Right lobe of liver (tissue), 6 donors: ENCODE data around the gene ATG4C. TPM values are rescaled to one million over a fixed set of nuclear protein-coding genes. Genes with fewer than 3 reads are reported as not detected.

Experiments used
- ATAC-seq, 4 donors: fragments of 200-7000 bp; cut with Tn5 transposase; one replicate each; pipeline ENCODE4 v1.9.1; 2020; ENCODE audit warnings: mild to moderate bottlenecking in 4 of 4, moderate library complexity in 4 of 4
- DNase-seq, 3 donors: peaks; one replicate each; pipeline ENCODE4 v3.0.0-alpha.2; 2020
- H3K27ac ChIP-seq, 3 donors: fragments of 200-600 bp; one replicate each; pipeline ENCODE4 v1.8.0; 2022
- H3K27me3 ChIP-seq, 2 donors: fragments of 200-600 bp; one replicate each; pipeline ENCODE4 v1.8.0; 2022
- H3K36me3 ChIP-seq, 4 donors: fragments of 200-600 bp; sonication (generic) in 1 of 4; one replicate each; pipeline versions ENCODE4 v1.5.1 to v1.8.0; 2017 to 2022; ENCODE audit warnings: control low read depth in 1 of 4
- H3K4me1 ChIP-seq, 4 donors: fragments of 200-600 bp; sonication (generic) in 1 of 4; one replicate each; pipeline versions ENCODE4 v1.5.1 to v1.8.0; 2017 to 2022; ENCODE audit warnings: control low read depth in 1 of 4
- H3K4me3 ChIP-seq, 3 donors: fragments of 200-600 bp; one replicate each; pipeline ENCODE4 v1.8.0; 2022
- H3K9me3 ChIP-seq, 4 donors: fragments of 200-600 bp; sonication (generic) in 1 of 4; one replicate each; pipeline versions ENCODE4 v1.5.1 to v1.8.0; 2017 to 2022; ENCODE audit warnings: control low read depth in 1 of 4
- POLR2A ChIP-seq: fragments of 450-650 bp; IDR thresholded peaks from one replicate; pipeline ENCODE4 v1.6.1; 2017; ENCODE audit warnings: antibody characterized with exemption, mild to moderate bottlenecking
- WGBS: methylation state at CpG from one replicate; pipeline ENCODE4 v1.1.6; 2018; ENCODE audit warnings: low coverage, low lambda C conversion rate; ENCODE audit not compliant: insufficient coverage; ENCODE audit errors: missing lambda C conversion rate; 5-methylcytosine and 5-hydroxymethylcytosine counted together
- intact Hi-C, 2 donors: fragments of 100-400 bp; cut with DNase I; formaldehyde crosslinking; loops; one replicate each; pipeline versions ENCODE4 v1.11.2 to v1.14.1; 2022
- total RNA-seq, 6 experiments: library from RNA; depleted of rRNA in 2 of 6; stranded (reverse); fragments of >200 nt in 2 of 6; fragmentation: NEBNext Ultra II Directional in 3 of 6; extraction: Animal tissue kit (Norgen Biotek cat#: 25700) in 3 of 6; gene quantifications; one replicate each; pipeline versions ENCODE4 v1.1.0 to v1.2.4, GENCODE V29; 2016 to 2023
- TF ChIP-seq, protein P1 (sequence below), 4 donors: fragments of 200-600 bp in 3 of 4; fragments of 450-650 bp in 1 of 4; IDR thresholded peaks; one replicate each; pipeline versions ENCODE4 v1.5.1 to v1.8.0; 2016 to 2022; ENCODE audit warnings: antibody characterized with exemption in 4 of 4, mild to moderate bottlenecking in 2 of 4
- donor health status: DM: no; HTN: yes; CAD: no.
- donor health status: DM: no; HTN: no; CAD: no.
- donor health status: DM: no; HTN: no; CAD: no.
- donor health status: DM: no; HTN: yes; CAD: no.
- donor health status: DM: no; HTN: yes; CAD: no.

ATG4C gene
- total RNA-seq, 6 experiments from 2014 or later: 3.8 to 10.1 (median 6.3) TPM

DNA sequence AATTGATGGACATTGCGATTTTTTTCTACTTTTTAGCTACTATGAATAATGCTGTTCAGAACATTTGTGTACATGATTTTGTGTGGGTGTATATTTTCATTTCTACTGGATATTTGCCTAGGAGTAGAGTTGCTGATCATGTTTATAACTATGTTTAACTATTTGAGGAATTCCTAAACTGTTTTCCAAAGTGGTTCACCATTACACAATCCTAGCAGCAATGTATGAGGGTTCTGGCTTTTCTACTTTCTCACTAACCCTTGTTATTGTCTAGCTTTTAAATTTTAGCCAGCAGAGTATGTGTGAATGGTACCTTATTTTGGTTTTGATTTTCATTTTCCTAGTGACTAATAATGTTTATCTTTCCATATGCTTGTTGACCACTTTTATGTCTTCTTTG lies 86.2 kb downstream of the ATG4C start:
- TF ChIP-seq, protein P1, sequence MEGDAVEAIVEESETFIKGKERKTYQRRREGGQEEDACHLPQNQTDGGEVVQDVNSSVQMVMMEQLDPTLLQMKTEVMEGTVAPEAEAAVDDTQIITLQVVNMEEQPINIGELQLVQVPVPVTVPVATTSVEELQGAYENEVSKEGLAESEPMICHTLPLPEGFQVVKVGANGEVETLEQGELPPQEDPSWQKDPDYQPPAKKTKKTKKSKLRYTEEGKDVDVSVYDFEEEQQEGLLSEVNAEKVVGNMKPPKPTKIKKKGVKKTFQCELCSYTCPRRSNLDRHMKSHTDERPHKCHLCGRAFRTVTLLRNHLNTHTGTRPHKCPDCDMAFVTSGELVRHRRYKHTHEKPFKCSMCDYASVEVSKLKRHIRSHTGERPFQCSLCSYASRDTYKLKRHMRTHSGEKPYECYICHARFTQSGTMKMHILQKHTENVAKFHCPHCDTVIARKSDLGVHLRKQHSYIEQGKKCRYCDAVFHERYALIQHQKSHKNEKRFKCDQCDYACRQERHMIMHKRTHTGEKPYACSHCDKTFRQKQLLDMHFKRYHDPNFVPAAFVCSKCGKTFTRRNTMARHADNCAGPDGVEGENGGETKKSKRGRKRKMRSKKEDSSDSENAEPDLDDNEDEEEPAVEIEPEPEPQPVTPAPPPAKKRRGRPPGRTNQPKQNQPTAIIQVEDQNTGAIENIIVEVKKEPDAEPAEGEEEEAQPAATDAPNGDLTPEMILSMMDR (IDR thresholded peaks at IDR 0.05): no peak
- no peak for TF ChIP-seq POLR2A
- WGBS: 64% methylated on average over 1 of the region's 1 CpG
- H3K27ac ChIP-seq: no peak overlapping the region
- H3K4me3 ChIP-seq: no peak overlapping the region
- peak in 1 of 4 donors; percentile 56 for ATAC-seq
- H3K27me3 ChIP-seq: no peaks in the 10 kb centered on the region
- peaks cover 0 to 19% (median 0%) of the 10 kb centered on the region in 4 donors for H3K4me1 ChIP-seq
- intact Hi-C loops: no loop called here
- no peaks in the 10 kb centered on the region for H3K36me3 ChIP-seq
- H3K9me3 ChIP-seq: no peaks in the 10 kb centered on the region
- no peak for DNase-seq

DNA sequence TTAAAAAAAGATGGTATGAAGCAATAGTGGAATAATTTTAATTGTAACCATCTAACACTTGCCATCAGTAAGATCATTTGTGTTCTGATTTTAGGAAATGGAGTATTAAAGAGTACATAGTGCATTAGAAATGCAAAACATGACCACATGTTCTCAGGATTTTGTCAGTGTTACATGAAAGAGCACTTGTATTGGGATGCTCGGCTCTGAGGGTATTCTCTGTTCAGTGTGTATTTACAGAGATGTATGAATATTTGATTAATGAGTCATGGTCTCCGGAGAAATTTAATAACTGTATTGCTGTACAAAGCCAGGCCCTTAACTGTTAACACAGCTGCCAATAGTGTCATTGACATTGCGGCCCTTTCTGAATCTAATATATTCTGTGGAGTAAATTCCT lies 91.7 kb downstream of the ATG4C start:
- no peak overlapping the region for H3K27ac ChIP-seq
- no peaks in the 10 kb centered on the region for H3K27me3 ChIP-seq
- H3K4me3 ChIP-seq: no peak overlapping the region
- no peaks in the 10 kb centered on the region for H3K9me3 ChIP-seq
- DNase-seq (no peak), ATAC-seq (no peak)
- WGBS: 77% methylated on average over 3 of the region's 3 CpGs
- H3K4me1 ChIP-seq: no peaks in the 10 kb centered on the region
- H3K36me3 ChIP-seq: no peaks in the 10 kb centered on the region
- TF ChIP-seq, protein P1 (IDR thresholded peaks at IDR 0.05): no peak
- TF ChIP-seq POLR2A: no peak
- intact Hi-C loops: no loop called here

DNA sequence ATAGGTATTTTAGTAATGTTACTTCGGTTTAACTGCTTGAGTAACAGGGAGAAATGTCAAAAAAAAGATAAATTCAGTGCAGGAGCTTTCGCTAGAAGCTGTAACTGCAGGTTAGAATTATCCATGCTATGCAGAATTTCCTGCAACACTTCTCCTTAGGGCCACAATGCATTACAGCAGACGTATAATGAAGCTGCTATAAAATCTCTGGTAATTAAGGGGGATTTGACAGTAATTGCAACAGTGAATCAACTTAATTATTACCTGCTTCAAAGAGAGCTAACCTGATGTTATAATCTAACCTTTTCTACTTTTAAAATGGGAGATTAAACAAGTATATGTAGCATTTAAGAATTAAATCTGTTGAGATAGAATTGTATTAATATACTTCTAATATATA lies 92.6 kb downstream of the ATG4C start:
- DNase-seq: no peak

DNA sequence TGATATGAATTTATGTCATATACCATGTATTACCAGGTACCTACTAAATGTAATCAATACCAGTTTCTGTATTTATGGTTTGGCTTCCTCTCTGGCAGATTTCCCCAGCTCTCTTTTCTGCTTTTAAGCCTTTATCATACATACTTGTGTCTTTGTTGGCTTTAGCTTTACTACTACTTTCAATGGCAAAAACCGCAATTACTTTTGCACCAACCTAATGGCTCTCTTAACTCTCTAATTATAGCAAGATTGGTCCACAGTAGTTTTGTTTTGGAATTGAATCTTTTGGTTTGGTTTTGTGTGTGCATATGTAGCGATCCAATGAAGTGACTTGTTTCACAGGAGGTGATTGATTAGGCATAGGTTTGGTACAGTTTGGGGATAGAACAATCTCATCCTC lies 93.6 kb downstream of the ATG4C start:
- no peak overlapping the region for H3K27ac ChIP-seq
- no peaks in the 10 kb centered on the region for H3K36me3 ChIP-seq
- TF ChIP-seq POLR2A: no peak
- TF ChIP-seq, protein P1 (IDR thresholded peaks at IDR 0.05): no peak
- DNase-seq (no peak), ATAC-seq (no peak)
- no peak overlapping the region for H3K4me3 ChIP-seq
- no peaks in the 10 kb centered on the region for H3K9me3 ChIP-seq
- intact Hi-C loops: no loop called here
- no peaks in the 10 kb centered on the region for H3K27me3 ChIP-seq
- whole genome bisulfite sequencing: 92% methylated on average over 2 of the region's 2 CpGs
- H3K4me1 ChIP-seq: no peaks in the 10 kb centered on the region

More for the DNA sequence above, 92.6 kb downstream of the ATG4C start:
- H3K27ac ChIP-seq: no peak overlapping the region
- H3K36me3 ChIP-seq: no peaks in the 10 kb centered on the region
- H3K4me3 ChIP-seq: no peak overlapping the region
- no peaks in the 10 kb centered on the region for H3K4me1 ChIP-seq
- 73% methylated on average over 3 of the region's 3 CpGs for WGBS
- H3K27me3 ChIP-seq: no peaks in the 10 kb centered on the region
- no peak for TF ChIP-seq POLR2A
- TF ChIP-seq, protein P1 (IDR thresholded peaks at IDR 0.05): no peak
- no peak for ATAC-seq
- intact Hi-C loops: no loop called here
- no peaks in the 10 kb centered on the region for H3K9me3 ChIP-seq

DNA sequence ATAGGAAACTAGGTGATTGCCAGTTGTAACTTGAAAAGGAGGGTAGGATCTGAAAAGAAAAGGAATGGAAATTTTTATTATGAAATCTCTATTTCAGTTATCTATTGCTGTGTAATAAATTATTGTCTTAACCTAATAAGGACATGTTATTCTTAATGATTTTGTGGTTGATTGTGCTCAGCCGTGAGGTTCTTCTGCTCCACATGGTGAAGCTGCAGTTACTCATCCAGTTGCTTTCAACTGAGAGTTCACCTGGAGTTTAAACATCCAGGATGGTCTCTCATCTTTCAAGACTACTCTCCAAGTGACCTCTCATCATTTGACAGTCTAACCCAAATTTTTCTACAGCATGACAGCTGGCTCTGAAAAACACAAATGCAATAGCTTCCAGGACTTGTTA lies 96.0 kb downstream of the ATG4C start:
- intact Hi-C loops: no loop called here
- 86% methylated on average over 1 of the region's 1 CpG for WGBS
- TF ChIP-seq POLR2A: no peak
- TF ChIP-seq, protein P1 (IDR thresholded peaks at IDR 0.05): no peak

More for the DNA sequence above, 96.0 kb downstream of the ATG4C start:
- Histone ChIP-seq H3K36me3 (no peaks in the 10 kb centered on the region), H3K27me3 (no peaks in the 10 kb centered on the region), H3K4me3 (no peak overlapping the region), H3K9me3 (no peaks in the 10 kb centered on the region), H3K4me1 (no peaks in the 10 kb centered on the region), H3K27ac (no peak overlapping the region)
- DNase-seq (no peak), ATAC-seq (no peak)
